ENCODE measurements around the gene ZNF606.
A peak's percentile ranks its signal among the peaks of the same experiment; 100 is the strongest.
"Not testable (repeated sequence)": the region's sequence is repeated elsewhere in the genome, so short reads cannot be mapped to it uniquely, and the experiment has no call there.

ZNF606 gene

GRCh38 chr19:58009666-58010301 lies 7.2 kb upstream of the ZNF606 start:
- DNase-seq = peak; percentile 93

GRCh38 chr19:58009301-58009665 lies 6.7 kb upstream of the ZNF606 start:
- no peak for DNase-seq

- not testable (repeated sequence) for DNase-seq
These were observed 6.3 kb upstream of the ZNF606 start for GRCh38 chr19:58008877-58009276.

GRCh38 chr19:58007285-58007684 lies 4.7 kb upstream of the ZNF606 start:
- DNase-seq = peak; percentile 27

GRCh38 chr19:58003174-58003828 lies 681 bp upstream of the ZNF606 start:
- no peak for DNase-seq

- DNase-seq = no peak
These were observed 688 bp downstream of the ZNF606 start for GRCh38 chr19:58001895-58002369.

- DNase-seq = no peak
These were observed 1.9 kb downstream of the ZNF606 start for GRCh38 chr19:58000677-58001076.

GRCh38 chr19:57992841-57993240 lies 9.8 kb downstream of the ZNF606 start:
- DNase-seq = no peak

GRCh38 chr19:57978586-57979289 lies 23.9 kb downstream of the ZNF606 start:
- DNase-seq = no peak

- DNase-seq = no peak
These were observed 28.2 kb downstream of the ZNF606 start, which contains the start of gene C19orf18 for GRCh38 chr19:57974434-57974833. TSS of gene C19orf18 (minus strand) at chr19:57974534. CDS start at chr19:57974432, 102 bp downstream.

GRCh38 chr19:57964761-57965160 lies 37.9 kb downstream of the ZNF606 start:
- DNase-seq = no peak

GRCh38 chr19:57961785-57962184 lies 40.8 kb downstream of the ZNF606 start:
- no peak for DNase-seq

- no peak for DNase-seq
These were observed 47.6 kb downstream of the ZNF606 start for GRCh38 chr19:57954996-57955395.

- DNase-seq = no peak
These were observed 52.9 kb downstream of the ZNF606 start for GRCh38 chr19:57949702-57950101.

GRCh38 chr19:57949296-57949695 lies 53.3 kb downstream of the ZNF606 start:
- DNase-seq = no peak

- DNase-seq = peak; percentile 99
These were observed 55.0 kb downstream of the ZNF606 start, which contains the start of gene ZNF256 for GRCh38 chr19:57947419-57948134. TSS of gene ZNF256 (minus strand) at chr19:57947706. CDS start at chr19:57947474, 232 bp downstream.

- no peak for DNase-seq
These were observed 55.6 kb downstream of the ZNF606 start for GRCh38 chr19:57947088-57947418.

- DNase-seq = no peak
These were observed 56.3 kb downstream of the ZNF606 start for GRCh38 chr19:57946316-57946715.

- no peak for DNase-seq
These were observed 61.0 kb downstream of the ZNF606 start for GRCh38 chr19:57941593-57941992.

GRCh38 chr19:57935731-57936130 lies 66.9 kb downstream of the ZNF606 start:
- no peak for DNase-seq

GRCh38 chr19:57934820-57935665 lies 67.6 kb downstream of the ZNF606 start, which contains the start of gene ZNF418:
TSS of gene ZNF418 (minus strand) at chr19:57935402. CDS start at chr19:57933822, 1,580 bp downstream.
- DNase-seq = no peak

GRCh38 chr19:57927587-57927986 lies 75.0 kb downstream of the ZNF606 start:
- no peak for DNase-seq

Measured in NCI-H69 (cell line).